Measurements from ENCODE around the gene BTC. TPM values are rescaled to one million over a fixed set of nuclear protein-coding genes. Genes with fewer than 3 reads are reported as not detected.

Gene BTC
- total RNA-seq, 1 experiment from 2014 or later: not detected

DNA sequence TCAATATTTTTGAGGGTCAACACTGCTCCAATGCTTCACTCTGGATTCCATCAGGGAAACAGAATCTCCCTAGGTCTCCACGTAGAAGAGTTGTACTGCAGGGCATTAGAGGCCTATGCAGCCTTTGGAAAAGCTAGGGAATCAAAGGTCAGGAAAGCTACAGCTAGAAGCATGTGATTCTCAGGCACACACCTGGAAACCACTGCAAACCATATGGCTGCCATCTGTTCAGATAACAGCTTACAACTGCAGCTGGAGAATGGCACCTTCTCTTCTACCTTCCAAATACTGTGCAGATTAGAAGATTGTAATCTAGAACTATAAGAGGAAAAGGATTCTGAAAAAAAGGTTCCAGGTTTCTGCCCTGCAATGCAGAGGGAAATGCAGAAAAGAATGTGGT is 60.6 kb downstream of the BTC start:
- Mint-ChIP-seq H3K27ac (no peak overlapping the region), H3K9me3 (no peaks in the 10 kb centered on the region), H3K27me3 (ENCODE audit: low read depth) (no peaks in the 10 kb centered on the region), H3K36me3 (ENCODE audit: insufficient read depth in 1 of 3, low read depth in 3 of 3) (no peaks in the 10 kb centered on the region), H3K4me1 (no peaks in the 10 kb centered on the region), H3K4me3 (no peak overlapping the region)
- Histone ChIP-seq H3K4me1 (ENCODE audit: insufficient read depth, low read length) (no peaks in the 10 kb centered on the region), H2BK5ac (ENCODE audit: insufficient read length, low read length) (no peak overlapping the region), H2AFZ (ENCODE audit: low read length) (no peak overlapping the region), H3K9ac (ENCODE audit: extremely low read depth, insufficient read length, low read length) (no peak overlapping the region), H3K23me2 (ENCODE audit: insufficient read length, low read depth, low read length, poor library complexity, severe bottlenecking) (no peaks in the 10 kb centered on the region), H3K23ac (ENCODE audit: insufficient read length, low read depth, low read length) (no peak overlapping the region), H3K27ac (ENCODE audit: insufficient read length, low read depth, low read length) (no peak overlapping the region), H3K18ac (ENCODE audit: insufficient read length, low read depth, low read length) (no peak overlapping the region), H2BK20ac (ENCODE audit: low read depth, low read length, poor library complexity, severe bottlenecking) (no peak overlapping the region), H2BK15ac (ENCODE audit: low read depth, low read length) (no peak overlapping the region), H2AK5ac (ENCODE audit: insufficient read length, low read length) (no peak overlapping the region), H4K8ac (replicated peaks; ENCODE audit: insufficient read length, low read depth, low read length) (no peak overlapping the region), H3K79me2 (ENCODE audit: insufficient read depth, low read length) (no peaks in the 10 kb centered on the region), H3K4ac (ENCODE audit: low read depth, low read length) (no peak overlapping the region), H3K79me1 (ENCODE audit: insufficient read depth, low read depth, low read length, poor library complexity, severe bottlenecking) (no peaks in the 10 kb centered on the region), H2BK12ac (ENCODE audit: insufficient read length, low read depth, low read length) (no peak overlapping the region), H3K4me2 (ENCODE audit: insufficient read depth, insufficient read length, low read length) (no peak overlapping the region), H2BK120ac (ENCODE audit: low read depth, low read length, poor library complexity, severe bottlenecking) (no peak overlapping the region), H4K91ac (ENCODE audit: insufficient read length, low read depth, low read length) (no peak overlapping the region), H4K20me1 (ENCODE audit: control insufficient read depth, insufficient read depth, insufficient read length) (no peaks in the 10 kb centered on the region), H3K14ac (ENCODE audit: insufficient read depth, low read length) (no peak overlapping the region), H3K56ac (ENCODE audit: insufficient read length, low read depth, low read length) (no peak overlapping the region), H4K5ac (ENCODE audit: insufficient read length, low read depth, low read length) (no peak overlapping the region), H3T11ph (ENCODE audit: low read length) (no peak overlapping the region), H3K27me3 (ENCODE audit: insufficient read depth, low read length) (no peaks in the 10 kb centered on the region), H3K9me3 (ENCODE audit: control insufficient read depth, low read depth, low read length) (no peaks in the 10 kb centered on the region)
- DNase-seq: no peak
- TF ChIP-seq, protein P1, sequence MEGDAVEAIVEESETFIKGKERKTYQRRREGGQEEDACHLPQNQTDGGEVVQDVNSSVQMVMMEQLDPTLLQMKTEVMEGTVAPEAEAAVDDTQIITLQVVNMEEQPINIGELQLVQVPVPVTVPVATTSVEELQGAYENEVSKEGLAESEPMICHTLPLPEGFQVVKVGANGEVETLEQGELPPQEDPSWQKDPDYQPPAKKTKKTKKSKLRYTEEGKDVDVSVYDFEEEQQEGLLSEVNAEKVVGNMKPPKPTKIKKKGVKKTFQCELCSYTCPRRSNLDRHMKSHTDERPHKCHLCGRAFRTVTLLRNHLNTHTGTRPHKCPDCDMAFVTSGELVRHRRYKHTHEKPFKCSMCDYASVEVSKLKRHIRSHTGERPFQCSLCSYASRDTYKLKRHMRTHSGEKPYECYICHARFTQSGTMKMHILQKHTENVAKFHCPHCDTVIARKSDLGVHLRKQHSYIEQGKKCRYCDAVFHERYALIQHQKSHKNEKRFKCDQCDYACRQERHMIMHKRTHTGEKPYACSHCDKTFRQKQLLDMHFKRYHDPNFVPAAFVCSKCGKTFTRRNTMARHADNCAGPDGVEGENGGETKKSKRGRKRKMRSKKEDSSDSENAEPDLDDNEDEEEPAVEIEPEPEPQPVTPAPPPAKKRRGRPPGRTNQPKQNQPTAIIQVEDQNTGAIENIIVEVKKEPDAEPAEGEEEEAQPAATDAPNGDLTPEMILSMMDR (conservative IDR thresholded peaks at IDR 0.05): no peak
- WGBS (ENCODE audit: extremely low coverage, insufficient read length, low lambda C conversion rate): no CpG with 5 or more reads among the region's 1 CpG
